Hepatocyte (in vitro differentiated cells): ENCODE data around the gene CCDC110. TPM values are rescaled to one million over a fixed set of nuclear protein-coding genes. Genes with fewer than 3 reads are reported as not detected.

ENCODE experiments used
- DNase-seq: peaks from one replicate; pipeline ENCODE4 v3.0.0-alpha.2; 2016; ENCODE audit warnings: low spot score
- H2AFZ ChIP-seq: fragments of 200-600 bp; sonication (generic); 2 replicates; pipeline ENCODE4 v1.6.0; 2016; ENCODE audit warnings: antibody characterized with exemption, mild to moderate bottlenecking
- H3K27ac ChIP-seq: fragments of 200-600 bp; sonication (generic); 2 replicates; pipeline ENCODE4 v1.5.1; 2016; ENCODE audit warnings: mild to moderate bottlenecking
- H3K27me3 ChIP-seq: fragments of 200-600 bp; sonication (generic); 2 replicates; pipeline ENCODE4 v1.6.1; 2016
- H3K36me3 ChIP-seq: fragments of 200-600 bp; sonication (generic); replicated peaks from 2 replicates; pipeline ENCODE4 v1.5.1; 2016; ENCODE audit warnings: low read depth; ENCODE audit not compliant: insufficient read depth
- H3K4me1 ChIP-seq: fragments of 200-600 bp; sonication (generic); 2 replicates; pipeline ENCODE4 v1.5.1; 2016; ENCODE audit warnings: mild to moderate bottlenecking, moderate library complexity; ENCODE audit not compliant: insufficient read depth
- H3K4me2 ChIP-seq: fragments of 200-600 bp; sonication (generic); 2 replicates; pipeline ENCODE4 v1.6.0; 2016
- H3K4me3 ChIP-seq: fragments of 200-600 bp; sonication (generic); 2 replicates; pipeline ENCODE4 v1.5.1; 2016; ENCODE audit warnings: mild to moderate bottlenecking
- H3K79me2 ChIP-seq: fragments of 200-600 bp; sonication (generic); 2 replicates; pipeline ENCODE4 v1.6.0; 2017; ENCODE audit warnings: mild to moderate bottlenecking
- H3K9me2 ChIP-seq: fragments of 200-600 bp; sonication (generic); replicated peaks from 2 replicates; pipeline ENCODE4 v1.6.0; 2017; ENCODE audit warnings: mild to moderate bottlenecking; ENCODE audit not compliant: insufficient read depth
- H3K9me3 ChIP-seq: fragments of 200-600 bp; sonication (generic); 2 replicates; pipeline ENCODE4 v1.5.1; 2016; ENCODE audit warnings: low read depth, mild to moderate bottlenecking
- H4K20me1 ChIP-seq: fragments of 200-600 bp; sonication (generic); 2 replicates; pipeline ENCODE4 v1.6.0; 2016; ENCODE audit warnings: mild to moderate bottlenecking; ENCODE audit not compliant: insufficient read depth, poor library complexity, severe bottlenecking
- EZH2 ChIP-seq: fragments of 200-600 bp; sonication (generic); IDR thresholded peaks from 2 replicates; pipeline ENCODE4 v1.6.1; 2016; ENCODE audit warnings: antibody characterized with exemption, mild to moderate bottlenecking, borderline replicate concordance
- EZH2phosphoT487 ChIP-seq: fragments of 200-600 bp; sonication (generic); IDR thresholded peaks from one replicate; pipeline ENCODE4 v1.6.1; 2018; ENCODE audit warnings: antibody characterized with exemption, mild to moderate bottlenecking, low read depth, moderate library complexity; ENCODE audit not compliant: unreplicated experiment, severe bottlenecking
- WGBS: methylation state at CpG from one replicate; pipeline ENCODE4 v1.1.6; 2016; ENCODE audit warnings: low lambda C conversion rate; ENCODE audit errors: missing lambda C conversion rate; 5-methylcytosine and 5-hydroxymethylcytosine counted together
- polyA plus RNA-seq: library from polyadenylated mRNA; unstranded; fragments of >200 nt; fragmentation: Nextera tagmentation; extraction: Ambion mirVana; gene quantifications from 2 replicates; pipeline ENCODE4 v1.2.1, GENCODE V29; 2016
- total RNA-seq: library from RNA; depleted of rRNA; stranded (reverse); fragments of >200 nt; gene quantifications from 2 replicates; pipeline ENCODE4 v1.2.3, GENCODE V29; 2014
- TF ChIP-seq, protein P1 (sequence below): fragments of 200-600 bp; sonication (generic); IDR thresholded peaks from 2 replicates; pipeline ENCODE4 v1.5.1; 2016; ENCODE audit warnings: antibody characterized with exemption, mild to moderate bottlenecking; ENCODE audit not compliant: poor library complexity

The CCDC110 gene
- total and polyA plus RNA-seq, 2 experiments from 2014 or later = 0.16 to 0.73 TPM

DNA sequence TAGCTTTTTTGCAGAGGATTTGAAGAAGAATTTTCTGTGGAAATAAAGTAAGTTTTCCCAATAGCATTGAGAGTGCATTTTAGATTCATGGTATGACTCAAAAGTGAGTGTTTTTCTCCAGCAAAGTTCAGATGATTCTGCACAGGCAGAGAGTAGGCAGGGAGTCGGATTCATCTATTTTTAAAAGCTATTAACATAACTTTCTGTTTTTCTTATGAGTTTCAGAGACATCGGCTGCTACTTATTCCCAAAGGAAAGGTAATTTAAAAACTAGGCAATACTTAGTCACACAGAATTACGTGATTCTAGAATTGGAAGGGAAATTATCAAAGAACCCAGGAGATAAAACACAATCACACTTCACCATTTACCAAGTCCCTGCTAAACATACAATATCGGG is 4.4 kb downstream of the CCDC110 start:
- H3K27me3 ChIP-seq = peaks cover 5% of the 10 kb centered on the region
- H3K27ac ChIP-seq = no peak overlapping the region
- H4K20me1 ChIP-seq = no peaks in the 10 kb centered on the region
- no peak overlapping the region for H2AFZ ChIP-seq
- no peaks in the 10 kb centered on the region for H3K79me2 ChIP-seq
- no peaks in the 10 kb centered on the region for H3K9me3 ChIP-seq
- WGBS = 66% methylated on average over 4 of the region's 4 CpGs
- TF ChIP-seq EZH2 (no peak), EZH2phosphoT487 (no peak)
- TF ChIP-seq, protein P1, sequence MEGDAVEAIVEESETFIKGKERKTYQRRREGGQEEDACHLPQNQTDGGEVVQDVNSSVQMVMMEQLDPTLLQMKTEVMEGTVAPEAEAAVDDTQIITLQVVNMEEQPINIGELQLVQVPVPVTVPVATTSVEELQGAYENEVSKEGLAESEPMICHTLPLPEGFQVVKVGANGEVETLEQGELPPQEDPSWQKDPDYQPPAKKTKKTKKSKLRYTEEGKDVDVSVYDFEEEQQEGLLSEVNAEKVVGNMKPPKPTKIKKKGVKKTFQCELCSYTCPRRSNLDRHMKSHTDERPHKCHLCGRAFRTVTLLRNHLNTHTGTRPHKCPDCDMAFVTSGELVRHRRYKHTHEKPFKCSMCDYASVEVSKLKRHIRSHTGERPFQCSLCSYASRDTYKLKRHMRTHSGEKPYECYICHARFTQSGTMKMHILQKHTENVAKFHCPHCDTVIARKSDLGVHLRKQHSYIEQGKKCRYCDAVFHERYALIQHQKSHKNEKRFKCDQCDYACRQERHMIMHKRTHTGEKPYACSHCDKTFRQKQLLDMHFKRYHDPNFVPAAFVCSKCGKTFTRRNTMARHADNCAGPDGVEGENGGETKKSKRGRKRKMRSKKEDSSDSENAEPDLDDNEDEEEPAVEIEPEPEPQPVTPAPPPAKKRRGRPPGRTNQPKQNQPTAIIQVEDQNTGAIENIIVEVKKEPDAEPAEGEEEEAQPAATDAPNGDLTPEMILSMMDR = no peak
- H3K36me3 ChIP-seq = no peaks in the 10 kb centered on the region
- H3K4me2 ChIP-seq = no peak overlapping the region
- no peak for DNase-seq
- H3K9me2 ChIP-seq = no peaks in the 10 kb centered on the region
- H3K4me3 ChIP-seq = no peak overlapping the region
- H3K4me1 ChIP-seq = peaks cover 14% of the 10 kb centered on the region

DNA sequence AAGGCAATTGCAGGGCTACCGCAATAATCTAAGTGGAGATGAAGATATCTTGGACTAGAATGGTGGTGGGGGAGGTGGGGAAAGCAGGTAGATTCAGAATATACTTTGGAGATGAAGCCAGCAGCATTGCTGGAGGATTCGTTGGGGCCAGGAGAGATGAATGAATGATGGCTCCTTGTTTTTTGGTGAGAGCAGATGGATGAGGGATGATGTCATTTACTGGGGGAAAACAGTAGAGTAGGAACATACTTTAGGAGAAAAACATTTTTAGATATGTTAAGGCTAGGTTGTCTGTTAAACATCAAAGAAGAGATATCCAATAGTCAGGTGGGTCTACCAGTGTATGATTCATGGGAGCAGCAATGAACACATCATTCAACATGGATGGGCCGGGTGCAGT is 5.8 kb downstream of the CCDC110 start:
- Histone ChIP-seq H3K27ac (peak overlapping the region; percentile 9), H4K20me1 (no peaks in the 10 kb centered on the region), H3K9me2 (no peaks in the 10 kb centered on the region), H3K4me1 (peaks cover 14% of the 10 kb centered on the region), H3K79me2 (no peaks in the 10 kb centered on the region), H3K27me3 (peaks cover 5% of the 10 kb centered on the region), H3K36me3 (no peaks in the 10 kb centered on the region), H3K4me3 (no peak overlapping the region), H2AFZ (no peak overlapping the region), H3K4me2 (no peak overlapping the region), H3K9me3 (no peaks in the 10 kb centered on the region)
- DNase-seq = no peak
- TF ChIP-seq EZH2 (no peak), EZH2phosphoT487 (no peak)
- TF ChIP-seq, protein P1 = no peak
- 86% methylated on average over 3 of the region's 3 CpGs for WGBS

DNA sequence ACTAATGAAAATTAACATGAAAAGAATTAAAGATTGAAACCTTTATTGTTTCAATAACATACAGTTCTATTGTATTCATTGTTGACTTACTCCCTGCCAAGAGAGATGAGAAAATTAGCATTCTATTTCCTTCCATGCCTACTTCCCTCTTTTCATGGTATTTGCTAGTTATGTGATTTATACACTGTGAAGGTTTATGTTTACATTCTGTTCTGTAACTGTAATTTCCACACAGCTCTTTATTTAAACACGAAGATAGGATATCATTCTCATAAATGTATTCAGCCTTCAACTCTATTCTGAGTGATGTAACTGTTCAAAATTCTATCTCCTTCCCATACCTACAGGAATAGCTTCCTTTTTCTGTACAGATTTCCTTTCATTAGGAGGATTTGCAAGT is 6.6 kb downstream of the CCDC110 start:
- DNase-seq = no peak
- H3K9me3 ChIP-seq = no peaks in the 10 kb centered on the region
- H3K4me3 ChIP-seq = no peak overlapping the region
- no peaks in the 10 kb centered on the region for H4K20me1 ChIP-seq
- no peak overlapping the region for H3K4me2 ChIP-seq
- no peak overlapping the region for H2AFZ ChIP-seq
- H3K79me2 ChIP-seq = no peaks in the 10 kb centered on the region
- WGBS = 67% methylated on average over 1 of the region's 1 CpG
- peak overlapping the region; percentile 9 for H3K27ac ChIP-seq
- H3K9me2 ChIP-seq = no peaks in the 10 kb centered on the region
- no peaks in the 10 kb centered on the region for H3K36me3 ChIP-seq
- TF ChIP-seq EZH2 (no peak), EZH2phosphoT487 (no peak)
- TF ChIP-seq, protein P1 = no peak
- H3K4me1 ChIP-seq = peaks cover 14% of the 10 kb centered on the region
- peaks cover 5% of the 10 kb centered on the region for H3K27me3 ChIP-seq

DNA sequence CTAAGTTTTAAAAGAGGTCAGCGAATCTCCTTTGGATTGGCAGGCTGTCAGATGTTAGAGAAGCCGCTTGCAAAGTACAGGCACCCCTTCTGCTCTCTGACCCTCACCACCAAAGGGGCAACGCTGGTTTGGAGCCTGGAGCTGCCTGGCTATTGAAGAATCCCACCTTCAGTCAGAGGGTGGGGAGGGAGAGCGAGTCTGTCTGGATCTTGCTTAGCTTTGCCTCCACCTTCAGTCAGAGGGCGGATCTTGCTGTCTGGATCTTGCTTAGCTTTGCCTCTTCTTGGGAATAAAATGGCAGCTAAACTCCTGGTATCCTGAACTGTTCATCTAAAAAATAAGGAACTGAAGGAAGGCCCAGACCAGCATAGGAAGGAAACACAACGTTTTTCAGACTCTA is 7.3 kb downstream of the CCDC110 start:
- no peaks in the 10 kb centered on the region for H3K9me2 ChIP-seq
- H3K4me1 ChIP-seq = peaks cover 14% of the 10 kb centered on the region
- peaks cover 5% of the 10 kb centered on the region for H3K27me3 ChIP-seq
- no peaks in the 10 kb centered on the region for H3K36me3 ChIP-seq
- no peak overlapping the region for H2AFZ ChIP-seq
- H4K20me1 ChIP-seq = no peaks in the 10 kb centered on the region
- no peaks in the 10 kb centered on the region for H3K9me3 ChIP-seq
- H3K79me2 ChIP-seq = no peaks in the 10 kb centered on the region
- no peak overlapping the region for H3K4me3 ChIP-seq
- no peak for DNase-seq
- no peak overlapping the region for H3K4me2 ChIP-seq
- no peak overlapping the region for H3K27ac ChIP-seq
- WGBS = 60% methylated on average over 6 of the region's 6 CpGs
- no peak for TF ChIP-seq EZH2phosphoT487
